GM10248 (cell line): ENCODE measurements around the gene SMU1.

Experiments
- CTCF ChIA-PET: fragments of 300-600 bp; sonication (Branson Sonifier 250); formaldehyde crosslinking; extraction: SDS; loops from one replicate; lab custom pipeline; 2021; ENCODE audit warnings: antibody characterized with exemption; lab: Yijun Ruan, JAX
- POLR2A ChIA-PET: fragments of 350-650 bp; sonication (Branson Sonifier 250); formaldehyde crosslinking; extraction: SDS; loops from one replicate; lab custom pipeline; 2020; ENCODE audit warnings: antibody characterized with exemption; lab: Yijun Ruan, JAX
- DNase-seq: peaks from one replicate; pipeline ENCODE4 v3.0.0; 2012; ENCODE audit errors: extremely low spot score
- TF ChIP-seq, protein P1 (sequence below): IDR thresholded peaks from 2 replicates; pipeline ENCODE4 v1.5.1; 2012; ENCODE audit warnings: mild to moderate bottlenecking, low read depth; ENCODE audit errors: extremely low read depth, missing control alignments, control extremely low read depth

The SMU1 gene

DNA sequence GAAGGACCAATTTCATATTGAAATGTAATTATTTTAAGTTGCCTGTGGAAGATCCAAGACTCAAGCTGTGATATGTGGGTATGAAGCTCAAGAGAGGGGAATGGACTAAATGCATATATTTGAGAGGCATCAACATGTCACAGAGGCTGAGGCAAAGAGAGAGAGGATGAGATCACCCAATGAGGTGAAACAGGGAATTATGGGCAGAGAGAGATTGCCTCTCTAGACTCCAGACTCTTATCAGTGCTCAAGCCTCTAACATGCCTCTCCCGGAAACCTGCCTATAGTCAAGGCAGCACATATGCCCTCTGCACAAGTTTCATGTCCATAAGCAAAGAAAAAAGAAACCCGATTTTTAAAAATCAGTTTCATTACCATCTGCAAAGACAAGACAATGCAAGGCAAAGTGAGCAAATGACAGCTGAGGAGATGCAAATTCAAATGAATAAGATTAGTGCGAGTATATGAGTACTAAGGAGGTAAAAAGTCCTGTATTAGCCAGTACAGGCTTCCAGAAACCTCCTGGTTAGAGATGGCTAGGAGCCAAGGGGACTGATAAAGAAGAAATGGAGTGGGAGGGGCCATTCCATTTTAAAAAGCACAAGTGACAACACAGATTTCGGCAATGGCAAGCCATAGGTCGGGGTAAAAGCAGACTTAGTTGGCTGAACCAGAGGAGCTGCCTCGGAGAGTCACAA, 84.4 kb downstream of the SMU1 start:
- ChIA-PET POLR2A (no interaction called here), CTCF (interaction anchor here (0.7 to 1.1 kb wide), 2 partner anchors 13 to 613 kb away, joined by 3 read pairs; no protein-coding TSS in a partner anchor)
- TF ChIP-seq, protein P1, sequence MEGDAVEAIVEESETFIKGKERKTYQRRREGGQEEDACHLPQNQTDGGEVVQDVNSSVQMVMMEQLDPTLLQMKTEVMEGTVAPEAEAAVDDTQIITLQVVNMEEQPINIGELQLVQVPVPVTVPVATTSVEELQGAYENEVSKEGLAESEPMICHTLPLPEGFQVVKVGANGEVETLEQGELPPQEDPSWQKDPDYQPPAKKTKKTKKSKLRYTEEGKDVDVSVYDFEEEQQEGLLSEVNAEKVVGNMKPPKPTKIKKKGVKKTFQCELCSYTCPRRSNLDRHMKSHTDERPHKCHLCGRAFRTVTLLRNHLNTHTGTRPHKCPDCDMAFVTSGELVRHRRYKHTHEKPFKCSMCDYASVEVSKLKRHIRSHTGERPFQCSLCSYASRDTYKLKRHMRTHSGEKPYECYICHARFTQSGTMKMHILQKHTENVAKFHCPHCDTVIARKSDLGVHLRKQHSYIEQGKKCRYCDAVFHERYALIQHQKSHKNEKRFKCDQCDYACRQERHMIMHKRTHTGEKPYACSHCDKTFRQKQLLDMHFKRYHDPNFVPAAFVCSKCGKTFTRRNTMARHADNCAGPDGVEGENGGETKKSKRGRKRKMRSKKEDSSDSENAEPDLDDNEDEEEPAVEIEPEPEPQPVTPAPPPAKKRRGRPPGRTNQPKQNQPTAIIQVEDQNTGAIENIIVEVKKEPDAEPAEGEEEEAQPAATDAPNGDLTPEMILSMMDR = no peak
- no peak for DNase-seq
